AG08395 (cell line): ENCODE data around the gene KLHL25.

Source experiments
- DNase-seq: peaks from one replicate; pipeline ENCODE4 v3.0.0; 2012; ENCODE audit warnings: mixed read lengths, low spot score

The KLHL25 gene

DNA sequence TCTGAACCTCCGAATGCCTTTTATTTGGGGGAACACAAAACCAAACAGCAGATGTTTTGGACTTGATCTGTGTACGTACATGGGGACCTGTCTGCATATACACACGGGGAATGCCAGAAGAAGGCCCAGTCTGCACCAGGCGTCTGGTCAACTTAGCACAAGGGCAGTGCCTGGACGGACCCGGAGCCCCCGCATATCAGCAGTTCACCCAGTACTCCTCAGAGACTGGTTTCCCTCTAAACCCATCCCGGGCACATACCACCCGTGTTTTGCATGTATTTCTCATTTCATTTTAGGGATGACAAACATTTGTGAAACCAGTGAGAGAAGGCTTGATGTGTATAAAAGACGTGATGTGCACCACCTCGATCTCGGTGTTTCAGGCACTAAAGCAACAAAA, 49.7 kb downstream of the KLHL25 start:
- no peak for DNase-seq

DNA sequence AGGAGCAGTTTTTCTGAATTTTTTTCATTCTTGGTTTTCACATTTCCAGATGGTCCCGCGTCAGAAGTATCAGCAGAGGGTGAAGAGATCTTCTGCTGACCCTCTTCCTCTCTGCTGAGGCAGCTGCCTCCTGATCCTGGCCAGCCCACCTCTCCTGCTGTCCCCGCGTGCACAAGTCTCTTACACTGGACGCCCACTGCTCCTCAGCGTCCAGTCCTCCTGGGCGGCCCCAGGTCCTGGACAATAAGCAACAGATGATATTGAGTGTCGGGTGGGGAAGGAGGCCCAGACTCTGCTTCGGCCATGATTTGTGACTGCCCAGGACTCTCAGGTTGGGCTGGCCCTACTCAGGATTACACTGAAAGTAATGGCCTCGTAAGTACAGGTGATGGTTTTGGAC, 50.1 kb downstream of the KLHL25 start:
- DNase-seq: no peak

DNA sequence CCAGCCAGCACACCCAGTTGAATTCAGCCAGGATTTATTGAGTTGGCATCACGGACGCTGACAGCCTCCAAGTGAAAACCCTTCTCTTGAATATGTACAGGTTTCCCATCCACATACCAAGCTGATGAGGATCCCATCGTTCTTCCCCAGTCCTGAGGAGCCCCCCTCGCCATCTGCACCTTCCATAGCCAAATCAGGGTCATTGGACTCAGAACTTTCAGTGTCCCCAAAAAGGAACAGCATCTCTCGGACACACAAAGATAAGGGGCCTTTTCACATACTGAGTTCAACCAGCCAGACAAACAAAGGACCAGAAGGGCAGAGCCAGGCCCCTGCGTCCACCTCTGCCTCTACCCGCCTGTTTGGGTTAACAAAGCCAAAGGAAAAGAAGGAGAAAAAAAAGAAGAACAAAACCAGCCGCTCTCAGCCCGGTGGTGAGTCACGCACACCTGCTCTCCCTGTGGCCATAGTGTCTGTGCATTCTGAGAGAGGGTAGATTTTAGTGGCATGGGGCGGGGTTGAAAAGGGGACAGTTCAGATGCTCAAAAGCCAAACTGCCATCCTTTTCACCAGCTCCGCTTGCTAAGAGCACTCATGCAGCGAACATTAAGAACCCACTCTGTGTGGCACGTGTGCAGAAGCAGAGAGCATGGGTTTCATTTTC, 51.2 kb downstream of the KLHL25 start:
- no peak for DNase-seq

DNA sequence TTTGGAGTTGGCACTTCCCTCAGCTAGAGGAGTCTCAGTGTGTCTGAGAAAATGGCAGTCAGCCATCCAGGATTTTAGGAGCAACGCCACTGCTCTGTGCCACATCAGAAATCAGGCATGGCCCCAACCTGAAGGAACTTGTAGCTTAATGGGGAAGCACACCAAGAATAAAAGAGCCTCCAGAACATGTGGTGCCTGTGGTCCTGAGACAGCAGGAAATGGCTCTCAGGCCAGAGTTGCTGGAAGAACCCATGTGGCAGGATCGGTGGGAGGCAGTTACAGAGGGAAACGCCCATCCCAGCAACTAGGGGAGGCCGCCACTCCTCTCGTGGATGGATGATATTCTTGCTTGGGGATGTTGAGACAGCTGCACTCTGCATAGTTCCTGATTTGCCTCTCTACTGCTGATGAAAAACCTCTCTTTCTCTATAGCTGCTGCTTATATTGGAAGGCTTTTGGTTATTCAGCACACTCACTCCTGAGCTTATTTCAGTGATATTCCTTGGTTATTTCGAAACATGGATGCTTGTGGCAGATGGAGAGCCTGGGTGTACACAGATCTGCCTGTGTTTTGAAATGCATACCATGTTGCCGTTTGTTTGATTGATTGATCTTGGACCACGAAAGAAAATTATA, 52.4 kb downstream of the KLHL25 start:
- peak; percentile 38 for DNase-seq

DNA sequence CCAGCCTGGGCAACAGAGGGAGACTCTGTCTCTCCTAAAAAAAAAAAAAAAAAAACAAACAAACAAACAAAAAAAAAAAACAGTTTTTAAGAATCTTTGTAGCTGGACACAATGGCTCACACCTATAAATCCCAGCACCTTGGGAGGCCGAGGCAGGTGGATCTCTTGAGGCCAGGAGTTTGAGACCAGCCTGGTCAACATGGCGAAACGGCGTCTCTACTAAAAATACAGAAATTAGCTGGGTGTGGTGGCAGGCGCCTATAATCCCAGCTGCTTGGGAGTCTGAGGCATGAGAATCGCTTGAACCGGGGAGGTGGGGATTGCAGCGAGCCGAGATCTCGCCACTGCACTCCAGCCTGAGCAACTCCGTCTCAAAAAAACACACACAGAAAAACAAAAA, 53.1 kb downstream of the KLHL25 start:
- no peak for DNase-seq

DNA sequence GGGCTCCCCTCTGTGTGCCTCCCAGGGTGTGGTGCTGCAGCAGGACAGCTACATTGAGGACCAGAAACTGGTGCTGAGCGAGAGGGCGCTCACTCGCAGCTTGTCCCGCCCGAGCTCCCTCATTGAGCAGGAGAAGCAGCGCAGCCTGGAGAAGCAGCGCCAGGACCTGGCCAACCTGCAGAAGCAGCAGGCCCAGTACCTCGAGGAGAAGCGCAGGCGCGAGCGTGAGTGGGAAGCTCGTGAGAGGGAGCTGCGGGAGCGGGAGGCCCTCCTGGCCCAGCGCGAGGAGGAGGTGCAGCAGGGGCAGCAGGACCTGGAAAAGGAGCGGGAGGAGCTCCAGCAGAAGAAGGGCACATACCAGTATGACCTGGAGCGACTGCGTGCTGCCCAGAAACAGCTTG, 53.7 kb downstream of the KLHL25 start:
- no peak for DNase-seq

DNA sequence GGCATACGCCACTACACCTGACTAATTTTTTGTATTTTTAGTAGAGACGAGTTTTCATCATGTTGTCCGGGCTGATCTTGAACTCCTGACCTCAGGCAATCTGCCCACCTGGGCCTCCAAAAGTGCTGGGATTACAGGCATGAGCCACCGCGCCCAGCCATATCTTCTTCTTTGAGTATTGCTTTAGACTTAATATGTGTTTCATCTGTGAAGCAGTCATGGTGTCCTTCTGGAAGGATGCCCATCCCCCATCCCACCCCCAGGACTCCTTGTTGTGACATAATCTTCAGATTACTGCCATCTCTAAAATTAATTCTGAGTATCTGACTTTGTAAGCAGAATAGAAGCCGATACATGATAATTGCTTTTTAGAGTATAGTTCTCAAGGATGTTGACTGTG, 57.7 kb downstream of the KLHL25 start:
- DNase-seq: no peak

DNA sequence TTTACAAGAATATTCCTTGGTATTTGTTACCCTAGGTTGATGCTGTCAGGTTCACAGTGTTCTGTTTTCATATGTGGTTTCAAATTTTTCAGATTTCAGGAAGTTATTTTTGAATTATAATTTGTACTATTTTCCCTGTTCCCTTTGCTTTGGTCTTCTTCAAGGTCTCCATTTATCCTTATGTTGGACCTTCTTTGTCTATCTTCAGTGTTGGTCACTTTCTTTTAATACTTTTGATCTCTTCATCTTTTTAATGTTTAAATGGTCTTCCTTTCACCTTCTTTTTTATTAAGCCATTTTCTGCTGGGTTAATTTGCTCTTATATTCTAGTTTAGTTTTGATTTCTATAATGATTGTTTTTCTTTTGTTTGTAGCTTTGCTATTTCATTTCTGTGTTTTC, 61.3 kb downstream of the KLHL25 start:
- no peak for DNase-seq

DNA sequence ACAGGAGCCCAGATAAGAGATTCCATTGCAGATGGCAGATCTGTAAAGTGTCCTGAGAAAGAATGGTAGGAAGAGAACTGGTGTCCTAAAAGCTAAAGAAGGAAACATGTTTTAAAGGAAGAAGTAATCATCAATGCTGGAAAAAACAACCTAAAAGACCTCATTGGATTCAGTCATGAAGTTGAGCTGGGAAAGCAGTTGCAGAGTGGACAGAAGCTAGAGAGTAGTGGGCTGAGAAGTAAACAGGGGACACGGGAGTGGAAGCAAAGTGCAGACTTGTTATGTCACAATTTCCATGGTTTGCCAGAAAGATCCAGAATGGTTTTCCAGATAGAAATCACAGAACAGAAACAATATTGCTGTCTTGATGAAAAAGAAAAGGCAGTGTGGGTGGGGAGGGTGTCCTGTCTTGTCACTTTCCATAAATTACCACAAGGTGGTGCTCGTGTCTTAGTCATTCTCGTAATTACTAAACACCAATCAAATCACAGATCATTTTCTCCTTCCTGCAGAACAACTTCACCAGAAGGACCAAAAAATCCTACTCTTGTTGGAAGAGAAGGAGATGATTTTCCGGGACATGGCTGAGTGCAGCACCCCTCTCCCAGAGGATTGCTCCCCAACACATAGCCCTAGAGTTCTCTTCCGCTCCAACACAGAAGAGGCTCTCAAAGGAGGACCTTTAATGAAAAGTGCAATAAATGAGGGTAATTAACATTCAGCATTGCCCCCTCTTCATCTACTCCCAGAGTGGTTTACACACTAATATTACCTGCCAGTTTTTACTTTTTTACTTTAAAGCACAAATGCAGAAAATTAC, 64.5 kb downstream of the KLHL25 start:
- DNase-seq: peak; percentile 79

DNA sequence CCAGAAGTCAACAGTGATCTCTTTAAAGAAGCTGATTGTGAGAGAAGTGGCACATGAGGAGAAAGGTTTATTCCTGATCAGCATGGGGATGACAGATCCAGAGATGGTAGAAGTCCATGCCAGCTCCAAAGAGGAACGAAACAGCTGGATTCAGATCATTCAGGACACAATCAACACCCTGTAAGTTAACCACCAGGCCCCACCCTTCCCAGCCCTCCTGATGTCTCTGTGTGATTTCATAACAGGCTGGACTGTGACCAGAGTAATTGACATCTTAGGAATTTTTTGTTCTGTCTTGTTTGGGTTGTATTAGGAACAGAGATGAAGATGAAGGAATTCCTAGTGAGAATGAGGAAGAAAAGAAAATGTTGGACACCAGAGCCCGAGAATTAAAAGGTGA, 67.7 kb downstream of the KLHL25 start:
- DNase-seq: peak; percentile 63

DNA sequence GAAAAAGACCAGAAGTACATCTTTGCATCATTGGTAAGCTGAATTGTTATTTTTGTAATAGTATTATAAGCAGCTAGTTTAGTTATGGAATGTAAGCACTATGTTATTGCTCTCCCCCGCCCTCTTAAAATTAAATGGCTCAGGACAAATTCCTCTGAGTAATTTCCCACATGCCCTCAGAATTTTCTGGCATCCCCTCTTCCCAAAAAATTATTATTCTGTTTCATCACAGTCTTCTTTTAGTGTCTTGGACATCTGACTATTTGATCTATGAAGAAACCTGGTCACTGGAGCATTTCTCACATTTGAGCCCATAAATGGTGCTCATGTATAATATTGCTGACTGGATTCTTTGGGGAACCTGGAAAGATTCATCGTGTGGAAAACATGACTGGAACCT, 68.3 kb downstream of the KLHL25 start:
- peak; percentile 45 for DNase-seq

DNA sequence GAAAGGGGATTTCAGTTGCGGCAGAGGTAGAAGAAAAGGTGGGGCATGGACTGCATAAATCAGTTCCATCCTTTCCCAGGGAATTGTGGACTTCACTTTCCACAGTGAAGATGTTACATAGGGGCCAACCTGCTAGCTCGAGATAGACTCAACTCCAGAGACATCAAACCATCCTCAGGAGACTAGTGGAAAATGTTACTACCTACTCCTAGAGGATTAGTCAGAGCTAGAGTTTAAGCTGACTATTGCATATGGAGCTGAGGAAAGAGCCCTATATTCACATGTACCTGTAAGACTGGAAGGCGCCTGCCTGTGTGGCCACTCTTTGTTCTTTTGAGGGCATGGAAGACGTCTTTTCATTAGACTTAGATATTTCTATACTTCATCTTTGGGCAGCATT, 69.2 kb downstream of the KLHL25 start:
- DNase-seq: peak; percentile 9

DNA sequence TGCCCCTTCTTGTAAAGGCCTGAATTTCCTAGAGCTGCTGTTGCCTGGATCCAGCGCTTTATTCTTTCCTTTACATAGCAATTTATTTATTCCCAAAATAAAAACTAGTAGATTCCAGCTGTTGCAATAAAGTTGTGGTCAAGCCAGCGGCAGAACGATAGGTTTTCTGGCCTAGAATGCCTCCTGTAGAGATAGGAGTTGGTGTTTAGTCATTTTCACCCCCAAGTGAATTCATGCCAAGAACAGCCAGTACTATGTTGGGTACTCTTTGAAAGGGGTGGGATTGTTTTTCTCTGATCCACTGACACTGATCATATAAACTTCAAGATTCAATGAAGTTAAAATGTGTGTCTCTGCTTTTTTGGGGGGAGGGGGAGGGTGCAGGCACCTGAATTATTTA, 69.7 kb downstream of the KLHL25 start:
- peak; percentile 25 for DNase-seq

DNA sequence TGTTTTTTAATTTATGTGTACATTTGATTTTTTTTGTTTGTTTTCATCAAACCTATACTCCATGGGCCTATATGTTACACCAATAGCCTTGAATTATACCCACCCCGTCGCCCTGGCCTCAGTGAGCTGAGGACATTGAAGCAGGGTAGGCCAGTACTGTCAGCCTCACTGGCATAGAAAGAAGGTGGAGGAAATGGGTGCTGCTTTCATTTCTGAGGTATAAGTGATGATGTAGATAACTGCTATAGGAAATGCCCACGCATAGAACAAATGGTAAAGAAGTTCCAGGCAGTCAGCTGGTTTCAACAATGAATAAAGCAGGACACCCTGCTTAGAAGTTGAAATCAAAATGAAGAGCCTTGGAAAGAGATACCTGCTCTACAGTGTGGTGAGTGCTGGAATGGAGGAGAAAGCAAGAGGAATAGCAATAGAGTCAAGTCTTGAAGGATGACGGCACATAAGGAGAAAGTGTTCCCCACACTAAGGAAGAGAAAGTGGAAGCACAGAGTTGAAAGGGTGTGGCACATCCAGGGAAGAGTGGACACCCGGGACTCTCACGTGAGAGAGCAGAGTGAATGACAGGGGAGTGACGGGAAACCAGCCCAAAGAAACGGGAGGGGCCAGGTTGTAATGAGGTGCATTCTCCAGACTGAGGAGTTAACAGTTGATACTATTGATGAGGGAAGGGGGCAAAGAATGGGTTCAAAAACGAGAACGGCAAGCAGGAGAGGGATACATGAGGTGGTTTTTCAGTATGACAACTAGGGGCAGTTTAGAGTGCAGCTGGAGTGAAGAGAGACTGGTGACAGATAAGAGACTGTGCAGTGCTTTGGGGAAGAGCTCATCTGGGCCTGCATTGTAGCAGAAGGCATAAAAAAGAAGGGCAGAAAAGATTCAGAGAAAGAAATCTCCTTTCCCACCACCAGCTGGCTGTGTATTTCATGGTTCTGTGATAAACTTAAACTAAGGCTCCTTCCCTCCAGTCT, 70.5 kb downstream of the KLHL25 start:
- DNase-seq: no peak

DNA sequence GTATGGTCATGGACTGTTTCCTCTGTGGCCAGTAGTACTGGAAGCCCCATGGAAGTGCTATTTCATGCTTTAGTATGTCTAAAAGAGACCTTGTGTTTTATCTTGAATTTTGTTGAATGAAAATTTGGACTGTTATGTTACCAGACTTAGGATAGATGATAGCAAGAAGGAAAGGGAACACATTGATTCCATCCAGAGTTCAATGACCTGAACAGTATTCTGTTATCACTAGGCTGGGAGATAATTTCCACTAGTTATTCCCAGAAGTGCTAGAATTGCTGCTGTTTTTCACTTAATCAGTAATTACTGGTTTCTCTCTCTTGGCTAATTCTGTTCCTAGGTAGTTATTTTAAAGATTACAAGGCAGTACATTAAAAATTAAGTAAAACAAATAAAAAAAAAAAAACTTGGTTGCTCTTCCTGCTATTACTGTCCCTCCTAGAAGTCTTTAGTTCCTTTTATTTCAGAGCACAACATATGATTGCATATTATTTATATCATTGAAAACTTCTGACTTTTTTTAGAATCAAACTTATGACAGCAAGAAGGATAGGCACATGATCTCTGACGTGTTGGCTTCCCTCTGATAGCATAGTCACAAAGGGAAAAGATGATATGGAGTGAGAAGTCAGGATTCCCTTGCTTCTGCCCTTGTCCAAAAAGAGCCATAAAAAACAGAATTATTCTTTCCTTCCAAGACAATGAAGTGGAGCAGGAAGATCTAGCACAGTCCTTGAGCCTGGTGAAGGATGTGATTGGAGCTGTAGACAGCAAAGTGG, 72.2 kb downstream of the KLHL25 start:
- no peak for DNase-seq

DNA sequence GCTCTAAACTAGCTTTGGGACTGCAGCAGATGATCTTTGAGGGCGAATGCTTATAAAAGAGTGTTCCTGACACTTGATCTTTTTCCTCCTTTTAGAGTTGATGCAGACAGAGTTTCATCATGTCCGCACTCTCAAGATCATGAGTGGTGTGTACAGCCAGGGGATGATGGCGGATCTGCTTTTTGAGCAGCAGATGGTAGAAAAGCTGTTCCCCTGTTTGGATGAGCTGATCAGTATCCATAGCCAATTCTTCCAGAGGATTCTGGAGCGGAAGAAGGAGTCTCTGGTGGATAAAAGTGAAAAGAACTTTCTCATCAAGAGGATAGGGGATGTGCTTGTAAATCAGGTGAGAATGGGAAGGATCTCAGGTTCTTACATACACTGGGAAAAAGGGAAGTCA, 75.7 kb downstream of the KLHL25 start:
- no peak for DNase-seq

DNA sequence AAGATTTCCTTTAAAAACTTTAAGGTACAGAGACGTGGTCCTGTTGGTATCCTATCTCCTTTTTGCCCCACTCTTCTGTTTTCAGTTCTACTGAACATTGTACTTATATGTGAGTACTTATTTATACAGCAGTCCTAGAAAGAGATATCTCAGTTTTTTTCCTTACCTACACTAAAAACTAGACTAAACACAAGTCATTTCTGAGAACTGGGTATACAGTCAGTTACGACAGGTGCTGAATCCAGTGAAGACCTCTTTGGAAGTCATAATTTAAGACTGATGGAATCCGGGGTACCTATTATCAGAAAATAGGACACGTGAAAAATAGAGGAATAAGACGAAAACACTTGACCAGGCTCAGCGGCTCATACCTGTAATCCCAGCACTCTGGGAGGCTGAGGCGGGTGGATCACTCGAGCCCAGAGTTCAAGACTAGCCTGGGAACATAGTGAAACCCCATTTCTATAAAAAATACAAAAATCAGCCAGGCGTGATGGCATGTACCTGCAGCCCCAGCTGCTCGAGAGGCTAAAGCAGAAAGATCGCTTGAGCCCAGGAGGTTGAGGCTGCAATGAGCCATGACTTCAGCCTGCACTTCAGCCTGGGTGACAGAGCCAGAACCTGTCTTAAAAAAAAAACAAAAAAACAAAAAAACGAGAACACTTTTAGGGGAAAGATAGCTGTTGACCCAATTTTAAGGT, 76.3 kb downstream of the KLHL25 start:
- no peak for DNase-seq

DNA sequence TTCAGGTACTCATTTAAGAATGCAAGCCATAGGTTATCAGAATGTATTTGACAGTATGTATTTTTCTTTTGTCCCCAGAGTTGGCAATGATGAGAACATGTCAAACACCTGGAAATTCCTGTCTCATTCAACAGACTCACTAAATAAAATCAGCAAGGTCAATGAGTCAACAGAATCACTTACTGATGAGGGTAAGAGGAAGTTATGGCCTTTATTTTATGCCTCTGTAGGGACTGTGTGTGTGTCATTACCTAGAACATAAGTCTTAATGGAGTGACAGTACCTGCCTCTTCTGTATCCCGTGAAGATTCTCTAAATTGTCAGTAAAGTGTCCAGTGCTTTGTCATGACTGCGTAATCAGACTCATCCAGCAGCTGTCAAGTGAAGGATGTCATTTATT, 77.5 kb downstream of the KLHL25 start:
- DNase-seq: no peak

DNA sequence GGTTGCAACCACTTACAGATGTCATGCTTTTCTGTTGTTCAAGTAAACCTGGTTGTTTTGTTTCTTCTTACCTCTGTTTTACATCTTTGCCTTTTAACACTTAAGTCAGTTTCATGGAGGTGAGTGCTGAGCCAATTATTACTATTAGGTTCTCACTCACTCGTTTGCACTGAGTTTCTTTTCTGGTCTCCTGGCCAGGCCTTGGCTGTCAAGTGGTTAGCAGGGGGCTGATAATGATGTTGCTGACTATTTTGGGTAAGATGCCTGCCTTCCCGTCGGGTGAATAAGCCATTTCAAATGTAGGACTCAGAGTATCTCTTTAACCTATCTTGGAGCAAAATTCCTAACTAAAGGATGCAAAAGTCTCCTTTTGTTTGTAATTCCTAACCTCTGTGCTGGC, 78.5 kb downstream of the KLHL25 start:
- no peak for DNase-seq

DNA sequence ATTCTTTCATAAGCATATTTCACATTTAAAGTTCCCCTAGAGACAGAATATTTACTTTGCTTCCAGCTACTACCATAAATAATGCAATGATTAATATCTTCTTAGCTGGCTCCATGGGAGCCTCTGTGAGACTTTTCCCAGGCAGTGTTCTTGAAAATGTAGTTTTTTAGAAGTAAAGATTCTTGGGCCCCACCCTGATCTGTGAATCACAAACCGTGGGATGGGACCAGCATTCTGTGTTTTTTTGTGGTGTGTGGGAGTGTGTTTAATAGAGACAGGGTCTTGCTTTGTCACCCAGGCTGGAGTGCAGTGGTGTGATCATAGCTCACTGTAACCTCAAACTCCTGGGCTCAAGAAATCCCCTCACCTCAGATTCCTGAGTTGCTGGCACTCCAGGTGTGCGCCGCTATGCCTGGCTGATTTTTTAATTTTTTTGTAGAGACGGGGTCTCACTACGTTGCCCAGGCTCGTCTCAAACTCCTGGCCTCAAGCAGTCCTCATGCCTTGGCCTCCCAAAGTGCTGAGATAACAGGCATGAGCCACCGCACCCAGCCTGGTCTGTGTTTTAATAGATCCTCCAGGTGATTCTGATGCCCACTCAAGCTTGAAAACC, 83.0 kb downstream of the KLHL25 start:
- no peak for DNase-seq
